NCI-H2171 treated with DMSO at 0.1 percent for 48 hours (cell line): Measurements from ENCODE around the gene ANKS1B.
A peak's percentile ranks its signal among the peaks of the same experiment; 100 is the strongest.
"Not testable (repeated sequence)": the region's sequence is repeated elsewhere in the genome, so short reads cannot be mapped to it uniquely, and the experiment has no call there.

Experiments used
- DNase-seq: peaks from one replicate; lab custom pipeline; 2025; lab: John Stamatoyannopoulos, UW

Gene ANKS1B

DNA sequence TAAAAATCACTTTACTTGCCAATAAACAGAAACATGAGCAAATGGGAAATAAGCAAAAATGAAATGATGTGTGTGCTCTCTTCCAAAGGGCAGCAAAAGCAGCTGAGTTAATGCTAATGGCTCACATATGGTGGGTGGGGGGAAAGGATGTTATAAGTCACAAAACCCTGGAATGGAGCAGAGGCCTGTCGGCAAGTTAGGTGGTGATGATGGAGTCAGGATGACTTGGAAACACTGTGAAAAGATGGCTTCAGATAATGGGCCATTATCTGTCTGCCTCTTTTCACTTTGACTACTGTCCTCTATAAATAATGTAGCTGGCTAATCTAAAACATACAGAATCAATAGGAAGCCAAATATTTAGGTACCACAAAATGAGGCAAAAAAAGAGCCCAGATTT is 1111.0 kb downstream of the ANKS1B start:
- DNase-seq = no peak

- DNase-seq = no peak
Observed at GRCh38 chr12:98870504-98870903, 1114.2 kb downstream of the ANKS1B start.

DNA sequence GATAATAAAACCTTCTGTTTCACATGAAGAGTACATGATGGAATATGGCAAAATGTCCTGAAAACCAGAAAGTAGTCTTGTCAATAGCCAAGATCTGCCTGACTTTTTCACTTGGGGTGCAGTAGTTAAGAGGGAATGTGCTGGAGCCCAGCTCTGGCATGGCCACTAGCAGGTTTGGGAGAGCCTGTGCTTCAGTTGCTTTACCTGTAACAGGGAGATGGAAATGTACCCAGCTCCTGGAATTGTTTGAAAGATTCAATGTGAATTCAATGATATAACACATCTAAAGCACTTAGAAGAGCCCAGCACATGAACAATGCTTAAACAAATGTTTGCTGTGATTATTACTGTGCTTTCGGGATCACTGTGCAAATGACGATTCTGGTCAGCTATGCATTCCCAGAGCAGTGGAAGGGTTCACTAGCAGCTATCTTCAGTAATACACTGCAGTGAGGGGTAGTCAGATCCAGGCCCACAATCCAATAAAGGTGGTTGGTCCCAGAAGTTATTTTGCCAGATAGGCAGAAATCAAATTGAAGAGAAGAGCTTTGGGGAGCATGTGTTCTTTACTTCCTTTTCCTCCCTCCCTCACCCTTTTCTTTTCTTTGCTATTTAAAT is 1114.7 kb downstream of the ANKS1B start:
- no peak for DNase-seq

DNA sequence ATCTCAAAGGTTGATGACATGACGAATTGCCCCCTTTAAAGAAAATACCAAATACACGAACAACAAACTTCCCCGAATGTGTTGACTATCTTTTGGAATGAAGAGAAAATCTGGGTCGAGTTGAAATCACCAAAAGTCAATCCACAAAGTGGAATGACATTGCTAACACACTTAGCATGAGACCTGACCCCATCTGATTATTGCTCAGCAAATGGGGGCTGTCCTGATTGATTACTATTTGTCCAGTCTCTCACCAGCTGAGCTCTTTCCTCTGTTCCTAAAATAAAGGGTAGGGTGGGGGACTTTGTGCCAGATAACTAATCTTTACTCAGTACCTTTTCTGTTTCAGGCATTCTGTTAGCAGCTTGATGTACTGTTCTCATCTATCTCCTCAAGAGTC is 1116.2 kb downstream of the ANKS1B start:
- DNase-seq = no peak

DNA sequence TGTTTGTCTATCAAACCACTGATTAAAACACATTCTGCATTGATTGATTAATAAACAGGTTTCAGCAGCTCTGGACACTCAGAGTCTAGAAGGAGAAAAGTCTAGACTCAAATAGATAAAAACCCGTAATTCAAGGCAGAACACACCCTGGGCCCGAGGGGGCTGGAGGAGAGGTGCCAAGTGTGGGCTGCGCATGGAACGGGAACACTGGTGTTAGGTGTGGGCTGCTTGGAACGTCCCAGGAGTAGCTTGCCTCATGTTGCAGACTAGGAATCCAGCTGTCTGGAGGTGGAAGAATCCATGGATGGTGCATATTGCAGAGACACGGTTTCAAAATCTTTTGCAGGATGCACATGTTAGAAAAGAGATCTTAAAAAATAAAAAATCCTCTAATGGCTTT is 1116.7 kb downstream of the ANKS1B start:
- no peak for DNase-seq

DNA sequence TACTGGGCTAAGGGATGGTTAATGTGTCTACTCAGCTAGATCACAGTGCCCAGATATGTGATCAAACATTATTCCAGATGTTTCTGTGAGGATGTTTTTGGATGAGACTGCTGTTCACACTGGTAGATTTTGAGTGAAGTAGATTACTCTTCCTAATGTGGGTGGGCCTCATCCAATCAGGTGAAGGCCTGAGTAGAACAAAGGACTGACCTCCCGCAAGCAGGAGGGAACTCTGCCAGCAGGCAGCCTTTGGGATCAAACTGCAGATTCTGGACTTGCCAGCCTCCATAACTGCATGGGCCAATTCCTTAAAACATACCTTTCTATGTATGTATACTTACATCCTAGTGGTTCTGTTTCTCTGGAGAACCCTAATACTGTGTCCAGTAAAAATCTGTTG is 1120.4 kb downstream of the ANKS1B start:
- DNase-seq = no peak

GRCh38 chr12:98863167-98863566 is 1121.6 kb downstream of the ANKS1B start:
- DNase-seq = no peak

GRCh38 chr12:98861251-98861650 is 1123.5 kb downstream of the ANKS1B start:
- DNase-seq = no peak

GRCh38 chr12:98856897-98857540 is 1127.7 kb downstream of the ANKS1B start:
- no peak for DNase-seq

DNA sequence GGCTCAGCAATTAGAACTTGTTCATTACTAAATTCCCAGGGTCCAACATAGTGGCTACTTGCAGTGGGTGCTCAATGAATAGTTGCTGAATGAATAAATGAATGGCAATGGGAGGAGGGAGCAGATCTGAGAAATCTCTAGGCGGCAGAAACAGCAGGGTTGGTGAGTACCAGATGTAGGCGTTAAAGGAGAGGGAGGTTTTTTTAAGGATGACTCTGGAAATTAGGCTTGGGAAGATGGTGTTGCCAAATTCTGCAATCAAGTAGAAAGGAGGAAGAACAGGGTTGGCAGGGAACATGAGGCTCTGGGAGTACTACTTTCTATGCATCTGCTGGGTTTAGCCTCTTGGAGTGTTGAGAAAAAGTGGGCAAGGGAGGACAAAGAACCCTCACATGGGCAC is 1132.6 kb downstream of the ANKS1B start:
- DNase-seq = peak; percentile 3

GRCh38 chr12:98847242-98847641 is 1137.5 kb downstream of the ANKS1B start:
- no peak for DNase-seq

- no peak for DNase-seq
Observed at GRCh38 chr12:98845957-98846356, 1138.8 kb downstream of the ANKS1B start.

GRCh38 chr12:98840325-98840724 is 1144.4 kb downstream of the ANKS1B start:
- no peak for DNase-seq

DNA sequence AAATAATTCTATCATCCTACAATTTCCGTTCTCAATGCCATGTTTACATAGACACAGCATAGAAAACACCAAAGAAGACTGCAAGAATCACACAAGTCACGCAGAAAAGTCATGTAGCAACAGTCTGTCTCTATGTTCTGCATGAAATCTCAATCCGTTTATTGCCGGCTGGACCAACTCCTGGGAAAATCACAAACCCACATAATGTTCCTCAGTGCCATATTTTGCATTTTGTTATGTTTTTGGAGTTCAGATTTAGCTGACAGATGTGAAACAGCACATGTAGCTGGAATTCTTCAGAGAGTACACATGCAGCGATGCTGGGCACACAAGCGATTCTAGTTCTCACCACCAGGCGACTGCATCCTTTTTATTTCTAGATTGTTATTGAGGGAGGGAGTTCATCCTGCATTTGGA is 1146.5 kb downstream of the ANKS1B start:
- no peak for DNase-seq

- DNase-seq = not testable (repeated sequence)
Observed at GRCh38 chr12:98837134-98837752, 1147.5 kb downstream of the ANKS1B start.

DNA sequence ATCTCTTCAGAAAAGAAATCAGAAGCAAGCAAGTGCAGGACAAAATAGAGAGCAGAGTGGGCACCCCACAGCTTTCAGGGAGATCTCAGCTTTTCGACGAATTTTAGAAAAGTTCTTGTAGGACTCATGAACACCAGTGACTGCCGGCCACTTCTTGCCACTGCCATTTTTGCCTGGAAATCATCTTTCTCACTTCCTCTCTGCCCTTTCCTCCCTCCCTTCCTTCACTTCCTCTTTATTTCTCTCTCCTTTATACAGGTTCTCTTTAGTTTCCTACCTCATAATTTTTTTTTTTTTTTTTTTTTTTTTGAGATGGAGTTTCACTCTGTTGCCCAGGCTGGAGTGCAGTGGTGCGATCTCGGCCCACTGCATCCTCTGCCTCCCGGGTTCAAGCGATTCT is 1154.1 kb downstream of the ANKS1B start:
- DNase-seq = no peak

- no peak for DNase-seq
Observed at GRCh38 chr12:98828802-98829600, 1155.7 kb downstream of the ANKS1B start.

GRCh38 chr12:98823012-98823411 is 1161.7 kb downstream of the ANKS1B start:
- DNase-seq = no peak

- DNase-seq = no peak
Observed at GRCh38 chr12:98821866-98822265, 1162.9 kb downstream of the ANKS1B start.

- no peak for DNase-seq
Observed at GRCh38 chr12:98821232-98821631, 1163.5 kb downstream of the ANKS1B start.

GRCh38 chr12:98819821-98820404 is 1164.8 kb downstream of the ANKS1B start:
- no peak for DNase-seq

GRCh38 chr12:98819071-98819470 is 1165.7 kb downstream of the ANKS1B start:
- DNase-seq = no peak
